Activated naive CD4-positive, alpha-beta T cell treated with Interleukin-2 at 50 U/mL for 16 hours (primary cell): Measurements from ENCODE around the gene MRPL14.

Source experiments
- DNase-seq: peaks from one replicate; pipeline ENCODE4 v3.0.0-alpha.2; 2020

MRPL14 gene

DNA sequence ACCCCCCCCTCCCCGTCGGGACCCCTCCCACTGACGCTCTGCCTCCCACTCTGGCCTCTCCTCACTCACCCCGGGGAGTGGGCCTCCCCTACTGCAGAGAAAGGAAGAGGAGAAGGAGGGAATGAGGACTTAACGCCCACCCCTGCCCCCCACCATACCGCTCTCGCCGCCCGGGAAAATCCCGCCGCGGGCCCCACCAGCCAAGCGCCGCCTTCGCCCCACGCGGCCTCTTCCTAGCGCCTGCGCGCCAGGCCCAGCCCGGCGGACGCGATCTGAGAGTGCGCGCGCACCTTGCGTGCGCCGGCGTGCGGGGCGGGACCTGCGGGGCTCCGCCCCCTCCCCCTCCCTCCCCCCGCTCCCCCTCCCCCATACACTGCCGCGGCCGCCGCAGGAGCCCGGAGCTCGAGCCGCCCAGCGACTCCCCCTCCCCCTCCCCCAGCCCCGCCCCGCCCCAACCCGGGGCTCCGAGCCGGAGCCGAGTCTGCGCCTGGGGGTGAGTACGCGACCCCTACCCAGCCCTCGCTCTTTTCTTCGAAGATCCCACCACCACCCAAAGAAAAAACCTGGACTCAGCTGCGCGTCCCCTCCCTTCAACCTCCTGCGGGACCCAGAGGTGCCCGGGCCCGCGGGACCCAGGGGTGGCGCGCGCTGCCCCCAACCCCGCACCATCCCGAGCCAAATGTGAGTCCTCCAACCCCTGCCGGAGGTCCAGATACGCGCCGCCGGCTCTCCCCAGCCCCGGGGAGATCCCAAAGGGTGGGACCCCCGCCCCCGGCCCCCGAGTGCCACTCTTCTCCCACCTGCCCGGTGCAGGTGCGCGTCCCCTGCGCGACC is at the start of gene MRPL14, which contains the start of gene TMEM63B:
MRPL14 (minus strand) TSS at position 267 of the 834 bp plus-strand sequence. CDS start 10,841 bp downstream, outside the sequence.
TMEM63B (plus strand) TSS at position 369 of the 834 bp plus-strand sequence. CDS start 7,031 bp downstream, outside the sequence.
- peak; percentile 91 for DNase-seq

GRCh38 chr6:44176130-44176761 is 49.0 kb upstream of the MRPL14 start:
- no peak for DNase-seq

DNA sequence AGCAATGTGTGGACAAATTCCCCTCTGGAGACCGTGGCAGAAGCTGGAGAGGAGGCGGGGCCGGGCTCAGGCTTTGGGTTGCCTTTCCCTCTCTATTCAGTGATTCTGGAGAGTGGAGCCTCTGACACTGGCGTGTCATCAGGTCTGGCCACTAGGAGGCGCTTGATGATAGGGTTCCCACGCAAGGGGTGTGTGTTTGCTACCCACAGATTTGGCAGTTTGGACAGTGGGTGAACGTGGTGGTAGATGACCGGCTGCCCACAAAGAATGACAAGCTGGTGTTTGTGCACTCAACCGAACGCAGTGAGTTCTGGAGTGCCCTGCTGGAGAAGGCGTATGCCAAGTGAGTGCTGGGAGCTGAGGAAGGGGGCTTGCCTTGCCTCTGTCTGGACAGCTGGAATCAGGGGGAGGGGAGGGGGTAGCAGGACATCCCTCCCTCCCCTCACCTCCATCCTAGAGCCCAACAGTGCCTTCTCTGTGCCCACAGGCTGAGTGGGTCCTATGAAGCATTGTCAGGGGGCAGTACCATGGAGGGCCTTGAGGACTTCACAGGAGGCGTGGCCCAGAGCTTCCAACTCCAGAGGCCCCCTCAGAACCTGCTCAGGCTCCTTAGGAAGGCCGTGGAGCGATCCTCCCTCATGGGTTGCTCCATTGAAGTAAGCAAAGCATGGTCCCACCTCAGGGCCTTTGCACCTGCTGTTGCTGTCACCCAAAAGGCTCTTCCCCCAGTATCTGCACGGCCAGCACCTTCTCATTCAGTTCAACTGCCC is 45.7 kb upstream of the MRPL14 start:
- peak; percentile 81 for DNase-seq

DNA sequence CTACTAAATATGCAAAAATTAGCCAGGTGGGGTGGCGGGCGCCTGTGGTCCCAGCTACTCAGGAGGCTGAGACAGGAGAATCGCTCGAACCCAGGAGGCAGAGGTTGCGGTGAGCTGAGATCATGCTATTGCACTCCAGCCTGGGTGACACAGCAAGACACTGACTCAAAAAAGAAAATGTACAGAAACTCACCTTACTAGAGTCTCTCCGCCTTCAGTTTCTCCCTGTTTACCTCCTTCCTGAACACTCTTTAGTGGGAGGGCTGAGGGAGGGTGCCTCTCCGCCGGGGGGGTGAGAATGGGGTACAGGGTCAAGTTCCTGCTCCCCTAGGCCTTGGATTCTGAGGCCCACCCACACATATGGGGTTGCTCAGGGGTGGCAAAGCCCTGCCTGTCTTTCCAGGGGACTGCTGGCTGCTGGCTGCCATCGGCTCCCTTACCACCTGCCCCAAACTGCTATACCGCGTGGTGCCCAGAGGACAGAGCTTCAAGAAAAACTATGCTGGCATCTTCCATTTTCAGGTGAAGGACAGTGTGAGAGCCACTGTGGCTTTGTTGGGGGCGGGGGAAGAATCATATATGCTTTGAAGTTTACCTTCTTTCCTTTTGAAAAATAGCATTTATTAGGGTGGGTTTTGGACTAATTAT is 44.8 kb upstream of the MRPL14 start:
- DNase-seq: peak; percentile 48

DNA sequence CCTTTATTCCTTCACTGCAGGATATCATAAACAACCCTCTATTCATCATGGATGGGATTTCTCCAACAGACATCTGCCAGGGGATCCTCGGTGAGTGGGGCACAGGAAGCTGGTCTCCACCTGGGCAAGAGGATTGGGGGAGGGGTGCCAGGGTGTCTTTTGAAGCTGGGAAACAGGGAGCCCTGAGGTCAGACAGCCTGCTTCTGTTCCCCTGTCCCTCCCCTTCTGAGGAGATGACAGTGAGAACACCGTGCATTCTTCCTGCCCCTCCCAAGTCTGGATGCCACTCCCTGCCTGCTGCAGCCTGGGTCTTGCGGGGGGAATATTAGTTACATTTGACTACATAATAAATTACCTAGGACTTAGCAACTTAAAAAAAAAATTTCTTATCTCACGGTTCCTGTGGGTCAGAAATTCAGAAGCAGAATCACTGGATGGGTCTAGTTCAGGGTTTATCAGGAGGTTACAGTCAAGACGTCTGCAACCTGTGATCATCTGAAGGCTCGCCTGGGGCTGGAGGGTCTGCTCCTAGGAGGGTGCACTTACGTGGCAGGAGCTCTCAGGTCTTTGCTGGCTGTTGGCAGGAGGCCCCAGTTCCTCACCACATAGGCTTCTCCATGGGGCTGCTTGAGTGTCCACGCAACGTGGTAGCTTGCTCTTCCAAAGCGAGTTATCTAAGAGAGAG is 42.8 kb upstream of the MRPL14 start:
- DNase-seq: no peak

DNA sequence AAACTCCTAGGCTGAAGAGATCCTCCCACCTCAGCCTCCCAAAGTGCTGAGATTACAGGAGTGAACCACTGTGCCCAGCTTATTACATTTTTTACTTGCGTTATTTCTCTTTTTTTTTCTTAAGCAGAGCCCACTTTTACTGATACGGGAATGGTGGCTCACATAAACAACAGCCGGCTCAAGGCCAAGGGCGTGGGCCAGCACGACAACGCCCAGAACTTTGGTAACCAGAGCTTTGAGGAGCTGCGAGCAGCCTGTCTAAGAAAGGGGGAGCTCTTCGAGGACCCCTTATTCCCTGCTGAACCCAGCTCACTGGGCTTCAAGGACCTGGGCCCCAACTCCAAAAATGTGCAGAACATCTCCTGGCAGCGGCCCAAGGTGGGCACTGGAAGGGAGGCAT is 41.9 kb upstream of the MRPL14 start:
- DNase-seq: no peak

GRCh38 chr6:44167567-44167966 is 40.3 kb upstream of the MRPL14 start:
- DNase-seq: no peak

DNA sequence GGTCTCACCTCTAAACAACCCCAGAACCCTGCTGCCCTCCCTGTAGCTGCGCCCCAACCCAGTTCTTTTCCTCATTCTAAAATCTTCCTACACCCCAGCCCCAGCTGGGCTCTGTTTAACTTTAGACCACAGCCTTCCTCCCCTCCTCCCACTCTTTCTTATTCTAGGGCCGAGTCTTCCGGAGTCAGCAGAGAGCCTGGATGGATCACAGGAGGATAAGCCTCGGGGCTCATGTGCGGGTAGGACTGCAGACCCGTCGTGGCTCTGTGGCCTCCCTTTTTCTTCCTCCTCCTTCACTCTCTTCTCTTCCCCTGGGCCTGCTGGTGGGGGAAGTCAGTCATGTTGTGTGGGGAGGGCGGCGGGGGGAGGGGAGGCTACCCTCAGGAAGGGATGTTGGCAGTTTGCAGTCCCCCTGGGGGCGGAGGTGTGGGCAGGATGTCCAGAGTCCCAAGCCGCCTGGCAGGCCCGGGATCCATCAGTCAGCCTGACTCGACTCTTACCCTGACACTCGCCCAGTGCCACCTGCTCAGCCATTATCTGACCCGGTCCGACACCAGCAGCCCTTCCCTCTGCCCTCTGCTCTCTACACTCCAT is 39.4 kb upstream of the MRPL14 start:
- no peak for DNase-seq

DNA sequence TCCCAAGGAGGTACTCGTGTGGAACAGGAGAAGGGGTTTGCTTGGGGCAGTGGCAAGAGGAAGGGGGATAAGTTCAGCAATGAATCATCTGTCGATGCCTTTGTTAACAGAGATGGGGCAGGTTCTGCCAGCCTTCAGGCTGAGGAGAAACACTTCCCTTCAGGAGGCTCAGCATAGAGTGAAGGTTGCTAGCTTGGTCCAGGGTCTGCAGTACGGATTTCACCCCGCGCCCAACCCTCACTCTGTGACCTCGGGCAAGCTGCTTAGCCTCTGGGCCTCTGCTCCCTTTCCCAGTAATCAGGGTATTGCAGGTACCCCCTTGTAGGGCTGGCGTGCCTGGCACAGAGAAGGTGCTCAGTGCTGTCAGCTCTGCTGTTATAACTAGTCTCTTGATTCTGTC is 38.9 kb upstream of the MRPL14 start:
- no peak for DNase-seq

DNA sequence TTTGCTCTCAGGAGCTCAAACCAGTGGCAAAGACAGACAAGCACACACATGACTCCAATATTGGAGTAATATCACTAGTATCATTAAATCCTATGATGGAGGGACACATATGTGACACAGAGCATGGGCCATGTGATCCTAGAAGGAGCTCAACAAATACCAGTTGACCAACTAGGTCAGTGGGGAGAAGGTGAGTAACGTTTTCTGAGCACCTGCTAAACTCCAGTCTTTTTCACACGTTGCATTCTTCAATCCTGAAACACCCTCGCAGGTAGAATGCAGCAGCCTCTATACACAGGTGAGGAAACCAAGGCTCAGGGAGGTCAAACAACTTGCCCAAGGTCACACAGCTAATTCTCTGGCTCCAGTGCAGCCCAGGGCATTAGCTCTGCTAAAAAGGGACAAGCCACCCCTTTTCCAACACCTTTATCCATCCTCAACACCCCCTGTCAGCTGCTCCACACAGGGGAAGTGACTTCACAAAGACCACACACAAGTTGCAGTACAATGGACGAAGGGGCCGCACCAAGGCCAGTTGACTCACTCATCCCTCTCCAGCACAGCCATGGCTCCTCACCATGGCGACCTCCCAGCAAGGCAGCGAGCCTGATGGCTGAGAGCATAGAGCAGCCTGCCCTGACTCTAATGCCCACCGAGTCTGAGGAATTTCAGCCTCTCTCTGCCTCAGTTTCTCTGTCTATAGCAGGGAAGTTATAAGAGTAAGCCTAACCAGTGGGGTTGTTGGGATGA is 35.8 kb upstream of the MRPL14 start:
- no peak for DNase-seq

DNA sequence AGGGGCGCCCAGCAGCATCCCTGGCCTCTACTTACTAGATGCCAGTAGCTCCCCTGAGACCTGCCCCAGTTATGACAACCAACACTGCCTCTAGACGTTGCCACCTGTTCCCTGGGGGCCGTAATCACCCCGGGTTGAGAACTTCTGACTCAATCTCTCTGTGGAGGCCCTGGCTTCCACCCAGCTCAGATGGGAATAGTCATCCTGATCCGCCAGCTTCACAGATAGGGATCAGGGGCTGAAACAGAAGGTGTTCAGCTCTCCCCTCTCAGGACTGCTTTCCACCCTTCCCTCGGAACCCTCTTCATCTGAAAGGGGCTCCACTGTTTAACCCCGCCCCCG is 34.7 kb upstream of the MRPL14 start:
- DNase-seq: no peak

DNA sequence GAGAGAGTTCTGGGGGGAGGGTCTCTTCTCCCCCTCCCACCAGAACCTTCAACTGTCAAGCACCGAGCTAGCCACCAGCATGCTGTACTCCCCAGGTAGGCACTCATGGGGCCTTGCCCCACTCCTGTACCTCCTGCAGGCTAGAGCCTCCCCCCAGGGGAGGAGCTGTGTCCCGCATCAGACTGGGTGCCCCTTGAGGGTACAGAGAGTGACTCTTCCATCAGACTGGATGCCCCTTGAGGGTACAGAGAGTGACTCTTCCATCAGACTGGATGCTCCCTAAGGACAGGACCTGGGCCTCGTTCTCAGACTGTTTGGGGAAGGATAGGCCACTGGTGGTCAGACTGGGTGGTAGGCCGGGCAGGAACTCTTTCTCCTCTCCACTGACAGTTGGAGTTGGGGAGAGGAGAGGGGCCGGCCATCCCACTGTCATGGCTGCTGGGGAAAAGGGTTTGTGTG is 31.5 kb upstream of the MRPL14 start, which contains the start of gene CAPN11:
CAPN11 (plus strand) TSS at position 51 of the 459 bp plus-strand sequence; CDS start at position 80, 29 bp downstream.
- DNase-seq: no peak

DNA sequence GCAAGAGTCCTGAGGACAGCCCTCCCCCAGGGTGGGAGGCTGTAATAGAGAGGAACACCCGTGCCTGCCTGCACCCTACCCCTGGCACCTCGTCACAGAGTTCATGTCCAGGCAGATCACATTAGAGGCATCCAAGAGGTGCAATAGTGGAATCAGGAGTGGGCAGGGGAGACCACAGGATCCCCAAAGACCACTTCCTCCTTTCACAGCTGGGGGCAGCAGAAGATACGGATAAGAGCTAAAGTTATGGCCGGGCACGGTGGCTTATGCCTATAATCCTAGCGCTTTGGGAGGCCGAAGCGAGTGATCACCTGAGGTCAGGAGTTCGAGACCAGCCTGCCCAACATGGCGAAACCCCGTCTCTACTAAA is 29.9 kb upstream of the MRPL14 start:
- no peak for DNase-seq

DNA sequence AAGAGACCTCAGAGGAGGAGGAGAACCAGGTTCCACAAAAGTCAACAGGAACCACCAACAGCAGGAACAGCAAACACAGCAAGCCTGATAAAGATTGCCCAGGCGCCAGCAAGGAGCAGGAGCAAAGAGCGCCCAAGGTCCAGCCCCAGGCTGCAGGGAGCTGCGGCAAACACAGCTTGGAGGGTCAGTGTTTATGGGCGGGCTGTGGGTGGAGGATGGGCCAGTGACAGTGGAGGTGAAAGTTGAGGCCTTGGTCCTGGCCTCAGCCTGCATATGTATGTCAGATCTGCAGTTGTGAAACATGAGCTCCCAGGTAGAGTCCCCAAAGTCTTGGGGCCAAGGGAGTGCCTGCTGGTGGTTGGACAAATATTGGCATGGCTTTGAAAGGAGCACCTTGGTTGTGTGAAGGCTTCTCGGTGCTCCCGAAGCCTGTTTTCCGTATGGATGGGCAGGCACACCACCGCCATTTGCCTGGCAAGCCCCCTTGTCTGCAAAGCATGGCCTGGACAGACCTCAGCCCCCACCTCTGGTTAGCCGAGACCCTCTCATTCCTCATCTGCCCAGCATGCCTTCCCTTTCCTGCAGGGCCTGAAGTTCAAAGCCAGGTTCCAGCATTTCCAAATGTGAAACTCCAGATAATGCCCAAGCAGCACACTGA is 29.4 kb upstream of the MRPL14 start:
- DNase-seq: no peak

GRCh38 chr6:44154067-44154466 is 26.8 kb upstream of the MRPL14 start:
- DNase-seq: no peak

DNA sequence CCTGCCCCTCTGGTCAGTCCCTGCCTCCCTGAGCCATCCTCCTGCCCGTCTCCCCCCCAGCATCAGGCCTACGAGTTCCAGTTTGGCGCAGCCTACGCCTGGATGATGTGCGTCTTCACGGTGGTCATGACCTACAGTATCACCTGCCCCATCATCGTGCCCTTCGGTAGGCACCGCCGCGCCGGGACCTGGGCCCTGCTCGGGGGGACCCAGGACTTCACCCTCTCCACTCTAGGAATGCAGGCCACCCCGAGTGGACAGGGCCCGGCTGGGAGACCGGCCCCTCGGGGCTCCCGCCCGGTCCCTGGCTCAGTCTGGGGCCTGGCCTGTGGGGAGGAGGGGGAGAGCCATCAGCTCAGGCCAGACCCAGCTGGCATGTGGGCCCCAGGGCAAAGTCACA is 25.3 kb upstream of the MRPL14 start:
- DNase-seq: no peak

DNA sequence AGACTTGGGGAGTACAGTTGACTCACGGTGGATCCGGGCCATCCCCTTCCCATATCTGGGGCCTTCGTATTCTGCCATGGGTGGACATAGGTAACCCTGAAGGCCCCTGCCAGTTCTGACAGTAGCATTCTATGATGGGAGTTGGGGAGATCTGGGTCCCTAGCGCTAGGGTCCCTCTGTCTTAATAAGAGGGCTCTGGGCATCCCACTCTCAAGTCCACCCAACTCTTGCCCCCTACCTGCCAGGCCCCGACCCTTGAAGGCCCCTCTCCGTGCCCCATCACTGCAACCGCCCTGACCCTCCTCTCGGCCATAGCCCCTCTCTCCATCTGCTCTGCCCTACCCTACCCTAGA is 24.8 kb upstream of the MRPL14 start:
- DNase-seq: no peak

DNA sequence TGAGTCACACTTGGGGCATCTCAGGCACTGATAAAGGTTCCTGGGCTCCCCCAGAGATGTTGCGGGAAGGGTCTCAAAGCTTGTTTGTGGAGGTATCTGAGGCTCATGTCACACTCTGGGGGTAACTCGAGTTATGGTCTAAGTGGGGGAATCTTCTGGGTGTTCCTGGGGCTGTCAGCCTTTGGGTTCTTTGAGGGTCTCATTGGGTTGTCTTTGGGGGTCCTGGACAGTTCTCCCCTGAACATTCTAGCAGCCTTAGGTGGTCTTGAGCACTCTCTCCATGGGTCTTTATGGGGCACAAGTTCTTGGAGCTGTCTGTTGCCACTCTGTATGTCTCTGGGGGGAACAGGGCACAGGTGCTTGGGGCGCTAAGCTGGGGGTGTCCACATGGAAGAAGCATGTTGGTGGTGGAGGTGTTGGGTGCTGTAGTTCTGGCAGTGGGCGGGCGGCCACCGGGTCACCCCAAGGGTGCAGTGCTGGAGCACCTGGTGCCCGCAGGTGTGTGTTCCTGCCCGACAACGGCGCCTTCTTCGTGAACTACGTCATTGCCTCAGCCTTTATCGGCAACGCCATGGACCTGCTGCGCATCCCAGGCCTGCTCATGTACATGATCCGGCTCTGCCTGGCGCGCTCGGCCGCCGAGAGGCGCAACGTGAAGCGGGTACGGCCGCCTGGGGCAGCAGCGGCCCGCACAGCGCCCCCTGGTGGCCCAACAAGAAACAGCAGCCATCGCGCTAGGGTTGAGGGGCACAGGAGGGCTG is 24.3 kb upstream of the MRPL14 start:
- DNase-seq: peak; percentile 84

DNA sequence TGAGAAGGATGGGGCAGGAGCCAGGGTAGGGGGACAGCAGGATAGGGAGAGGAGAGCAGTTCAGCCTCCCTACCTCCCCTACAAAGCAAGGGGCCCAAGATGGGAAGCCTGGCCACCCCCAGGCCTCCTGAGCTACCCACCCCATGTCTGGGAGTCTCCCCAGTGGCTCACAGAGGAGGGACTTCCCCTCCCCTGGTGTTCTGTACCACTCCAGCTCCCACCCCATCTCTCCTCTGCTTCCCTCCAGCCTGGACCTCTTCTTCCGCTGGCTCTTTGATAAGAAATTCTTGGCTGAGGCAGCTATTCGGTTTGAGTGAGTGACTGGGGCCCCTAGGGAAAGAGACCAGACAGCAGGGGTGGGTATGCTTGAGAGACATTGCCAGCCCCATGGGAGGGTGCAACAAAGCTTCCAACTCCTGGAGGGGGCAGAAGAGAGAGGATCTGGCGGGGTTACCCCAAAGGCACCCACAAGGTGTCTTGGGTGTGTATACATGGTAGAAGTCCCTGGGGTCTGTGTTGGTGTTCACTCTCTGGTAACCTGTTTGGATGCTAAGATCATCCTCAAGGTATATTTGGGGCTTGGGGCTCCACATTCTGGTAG is 23.2 kb upstream of the MRPL14 start:
- no peak for DNase-seq
